CD14-positive monocyte (primary cell): ENCODE measurements around the gene SH2B2. TPM values are rescaled to one million over a fixed set of nuclear protein-coding genes. Genes with fewer than 3 reads are reported as not detected.
"Not testable (repeated sequence)": the region's sequence is repeated elsewhere in the genome, so short reads cannot be mapped to it uniquely, and the experiment has no call there.

Experiments
- DNase-seq, 3 donors: peaks; one replicate each; pipeline ENCODE4 v3.0.0-alpha.2; 2011 to 2022
- H2AFZ ChIP-seq: 2 replicates; pipeline ENCODE4 v1.6.0; 2012; ENCODE audit warnings: mild to moderate bottlenecking, low read depth, low read length, inconsistent platforms; ENCODE audit not compliant: insufficient read depth, poor library complexity, severe bottlenecking
- H3K27ac ChIP-seq, 2 donors: 1 replicate in 1 of 2; 2 replicates in 1 of 2; pipeline ENCODE4 v1.5.1; 2012 to 2013; ENCODE audit warnings: low read length in 2 of 2, control low read depth in 1 of 2, inconsistent platforms in 1 of 2, low read depth in 1 of 2, mild to moderate bottlenecking in 1 of 2
- H3K27me3 ChIP-seq, 2 donors: one replicate each; pipeline versions ENCODE4 v1.6.0 to v1.6.1; 2011 to 2013; ENCODE audit warnings: low read length in 2 of 2; ENCODE audit not compliant: control insufficient read depth in 2 of 2, insufficient read depth in 2 of 2
- H3K36me3 ChIP-seq, 2 donors: replicated peaks in 1 of 2; 1 replicate in 1 of 2; 2 replicates in 1 of 2; pipeline versions ENCODE4 v1.5.1 to v1.6.1; 2012 to 2013; ENCODE audit warnings: low read length in 2 of 2, control low read depth in 1 of 2, inconsistent platforms in 1 of 2, mild to moderate bottlenecking in 1 of 2; ENCODE audit not compliant: insufficient read depth in 2 of 2, control insufficient read depth in 1 of 2
- H3K4me1 ChIP-seq, 2 donors: 1 replicate in 1 of 2; 2 replicates in 1 of 2; pipeline versions ENCODE4 v1.5.1 to v1.6.1; 2012 to 2013; ENCODE audit warnings: low read length in 2 of 2, control low read depth in 1 of 2, inconsistent platforms in 1 of 2, mild to moderate bottlenecking in 1 of 2, moderate library complexity in 1 of 2; ENCODE audit not compliant: insufficient read depth in 2 of 2, control insufficient read depth in 1 of 2
- H3K4me2 ChIP-seq: replicated peaks from 2 replicates; pipeline ENCODE3; 2012; ENCODE audit warnings: low read length, moderate library complexity, mild to moderate bottlenecking; ENCODE audit not compliant: poor library complexity, severe bottlenecking; ENCODE audit errors: extremely low read depth
- H3K4me3 ChIP-seq, 3 experiments: fragments of 200-600 bp in 1 of 3; sonication (generic) in 1 of 3; replicated peaks in 1 of 3; 1 replicate in 2 of 3; 2 replicates in 1 of 3; pipeline ENCODE4 v1.5.1; 2011 to 2013; ENCODE audit warnings: low read length in 3 of 3, mild to moderate bottlenecking in 3 of 3, control low read depth in 2 of 3, low read depth in 2 of 3, inconsistent platforms in 1 of 3, moderate library complexity in 1 of 3
- H3K79me2 ChIP-seq: 2 replicates; pipeline ENCODE4 v1.6.0; 2012; ENCODE audit warnings: mild to moderate bottlenecking, control low read depth, inconsistent platforms, low read length, moderate library complexity; ENCODE audit not compliant: insufficient read depth
- H3K9ac ChIP-seq: 2 replicates; pipeline ENCODE4 v1.6.0; 2017; ENCODE audit warnings: low read length, mild to moderate bottlenecking; ENCODE audit not compliant: insufficient read depth, poor library complexity, severe bottlenecking
- H3K9me3 ChIP-seq, 2 donors: replicated peaks in 1 of 2; 1 replicate in 1 of 2; 2 replicates in 1 of 2; pipeline versions ENCODE4 v1.5.1 to v1.6.1; 2012 to 2013; ENCODE audit warnings: low read length in 2 of 2, control low read depth in 1 of 2; ENCODE audit not compliant: control insufficient read depth in 1 of 2, insufficient read depth in 1 of 2
- H4K20me1 ChIP-seq: 2 replicates; pipeline ENCODE4 v1.6.0; 2012; ENCODE audit warnings: mild to moderate bottlenecking, low read length, control low read depth, moderate library complexity; ENCODE audit not compliant: insufficient read depth
- H3K27ac Mint-ChIP-seq, 7 donors: one replicate each; pipeline ENCODE4 v1.8.0; 2020; ENCODE audit warnings: mild to moderate bottlenecking in 7 of 7, mixed read lengths in 7 of 7, moderate library complexity in 6 of 7, inconsistent platforms in 2 of 7
- H3K27me3 Mint-ChIP-seq, 3 donors: one replicate each; pipeline ENCODE4 v1.8.0; 2021 to 2022; ENCODE audit warnings: low read depth in 3 of 3, mild to moderate bottlenecking in 3 of 3, mixed read lengths in 3 of 3, moderate library complexity in 3 of 3, inconsistent platforms in 1 of 3
- H3K36me3 Mint-ChIP-seq, 2 donors: one replicate each; pipeline ENCODE4 v1.8.0; 2020; ENCODE audit warnings: mixed read lengths in 2 of 2, inconsistent platforms in 1 of 2, mild to moderate bottlenecking in 1 of 2
- H3K4me1 Mint-ChIP-seq: one replicate; pipeline ENCODE4 v1.8.0; 2020; ENCODE audit warnings: mild to moderate bottlenecking, mixed read lengths
- H3K4me3 Mint-ChIP-seq, 2 donors: one replicate each; pipeline ENCODE4 v1.8.0; 2020; ENCODE audit warnings: mild to moderate bottlenecking in 2 of 2, mixed read lengths in 2 of 2, moderate library complexity in 1 of 2
- H3K9me3 Mint-ChIP-seq, 7 donors: one replicate each; pipeline ENCODE4 v1.8.0; 2020 to 2022; ENCODE audit warnings: mixed read lengths in 7 of 7, mild to moderate bottlenecking in 6 of 7, moderate library complexity in 6 of 7, inconsistent platforms in 2 of 7
- WGBS: methylation state at CpG from one replicate; pipeline ENCODE4 v1.1.5; 2013; ENCODE audit warnings: missing lambda C conversion rate; ENCODE audit not compliant: insufficient coverage; 5-methylcytosine and 5-hydroxymethylcytosine counted together
- intact Hi-C, 2 donors: fragments of 100-400 bp; cut with micrococcal nuclease; formaldehyde crosslinking; loops; one replicate each; pipeline versions ENCODE4 v1.15.0 to v1.15.1; 2023
- polyA plus RNA-seq, 3 donors: library from polyadenylated mRNA; depleted of rRNA in 1 of 3; unstranded in 2 of 3; stranded (reverse) in 1 of 3; fragments of 300-500 nt in 2 of 3; fragments of >200 nt in 1 of 3; fragmentation: Illumina TruSeq in 2 of 3; gene quantifications; 1 replicate in 2 of 3; 2 replicates in 1 of 3; pipeline ENCODE4 v1.2.3, GENCODE V29; 2012 to 2021

SH2B2 gene
- polyA plus RNA-seq, 3 donors: 3.8 to 26.3 (median 4.7) TPM

DNA sequence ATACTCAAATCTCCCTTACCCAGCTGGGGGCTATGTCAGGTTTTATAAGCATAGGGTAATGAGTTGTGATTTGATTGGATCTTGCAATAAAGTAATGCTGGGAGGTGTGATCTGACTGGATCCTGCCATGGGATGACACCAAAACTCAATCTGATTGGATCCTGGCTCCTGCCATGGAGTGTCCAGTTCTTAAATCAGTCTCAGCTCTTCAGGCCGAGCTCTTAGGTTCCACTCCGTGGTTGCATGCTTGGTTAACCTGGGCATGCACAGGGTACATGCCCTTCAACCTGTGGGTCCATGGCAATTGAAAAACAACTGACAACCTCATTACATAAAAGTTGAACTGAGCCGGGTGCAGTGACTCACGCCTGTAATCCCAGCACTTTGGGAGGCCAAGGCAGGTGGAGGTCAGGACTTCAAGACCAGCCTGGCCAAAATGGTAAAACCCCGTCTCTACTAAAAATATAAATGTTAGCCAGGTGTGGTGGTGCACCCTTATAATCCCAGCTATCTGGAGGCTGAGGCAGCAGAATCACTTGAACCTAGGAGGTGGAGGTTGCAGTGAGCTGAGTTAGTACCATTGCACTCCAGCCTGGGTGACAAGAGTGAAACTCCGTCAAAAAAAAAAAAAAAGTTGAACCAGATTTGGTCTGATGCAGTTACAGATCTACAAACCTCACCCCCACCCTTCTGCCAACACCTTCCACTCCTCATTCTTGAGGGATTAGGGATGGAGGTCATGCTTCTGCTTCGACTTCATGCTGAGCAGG lies 54.1 kb downstream of the SH2B2 start:
- H3K27ac Mint-ChIP-seq, H3K4me1 Mint-ChIP-seq, DNase-seq, H2AFZ ChIP-seq, intact Hi-C loops, H4K20me1 ChIP-seq, H3K27me3 Mint-ChIP-seq, H3K9me3 ChIP-seq, H3K4me2 ChIP-seq, H3K27ac ChIP-seq, H3K9ac ChIP-seq, H3K4me1 ChIP-seq, H3K27me3 ChIP-seq, H3K9me3 Mint-ChIP-seq, H3K79me2 ChIP-seq, H3K36me3 ChIP-seq, H3K4me3 ChIP-seq, H3K36me3 Mint-ChIP-seq, H3K4me3 Mint-ChIP-seq: not testable (repeated sequence)
- no CpG with 5 or more reads among the region's 7 CpGs for WGBS

DNA sequence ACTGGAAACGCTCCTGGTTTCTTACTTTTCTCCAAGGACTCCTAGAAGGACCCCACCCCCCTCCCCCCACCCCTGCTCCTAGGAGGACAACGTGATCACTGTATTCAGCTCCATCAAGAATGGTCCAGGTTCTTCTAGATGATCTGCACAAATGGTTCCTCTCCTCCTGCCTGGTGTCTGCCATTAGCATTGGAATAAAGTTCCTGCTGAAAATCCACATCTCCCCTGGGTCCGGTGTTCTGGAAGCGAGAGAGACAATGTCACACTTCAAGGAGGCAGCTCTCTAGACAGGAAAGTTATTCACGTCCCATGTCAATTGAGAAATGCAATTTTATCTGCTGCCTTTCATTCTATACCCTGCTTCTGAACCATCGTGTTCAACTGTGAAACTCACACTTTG lies 60.3 kb downstream of the SH2B2 start:
- H4K20me1 ChIP-seq, H3K27ac ChIP-seq, H3K27ac Mint-ChIP-seq, H3K27me3 Mint-ChIP-seq, H3K79me2 ChIP-seq, H3K4me3 ChIP-seq, H2AFZ ChIP-seq, intact Hi-C loops, H3K9ac ChIP-seq, H3K4me1 Mint-ChIP-seq, H3K36me3 ChIP-seq, H3K9me3 ChIP-seq, H3K4me3 Mint-ChIP-seq, H3K4me2 ChIP-seq, H3K36me3 Mint-ChIP-seq, DNase-seq, H3K4me1 ChIP-seq, H3K27me3 ChIP-seq, H3K9me3 Mint-ChIP-seq: not testable (repeated sequence)
- no CpG with 5 or more reads among the region's 6 CpGs for WGBS

DNA sequence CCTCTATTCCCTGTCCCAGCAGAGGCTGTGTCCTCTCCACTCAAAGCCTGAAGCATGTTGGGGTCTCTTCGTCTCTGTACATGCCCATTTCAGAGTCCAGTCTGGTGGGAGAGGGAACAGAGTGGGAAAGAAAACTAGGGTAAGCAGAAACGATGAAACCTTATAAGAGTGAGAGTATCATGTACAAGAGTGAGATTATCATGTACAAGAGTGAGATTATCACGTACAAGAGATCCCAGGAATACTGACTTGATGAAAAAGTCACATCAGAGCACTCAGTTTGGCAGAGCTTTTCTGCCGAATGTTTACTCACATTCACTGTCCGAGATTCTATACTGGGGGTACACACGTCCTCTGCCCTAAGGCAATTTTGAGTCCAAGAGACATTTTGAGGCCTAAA lies 69.7 kb downstream of the SH2B2 start, which contains the start of gene SPDYE6:
Gene SPDYE6, minus strand, starts transcription at position 101 of the 400 bp plus-strand sequence. CDS start 421 bp downstream, outside the sequence.
- WGBS: no CpG with 5 or more reads among the region's 6 CpGs

More for the DNA sequence above, 69.7 kb downstream of the SH2B2 start, which contains the start of gene SPDYE6:
- H3K9me3 ChIP-seq, H3K4me3 Mint-ChIP-seq, H3K9me3 Mint-ChIP-seq, H3K36me3 ChIP-seq, intact Hi-C loops, H3K27me3 Mint-ChIP-seq, H3K27me3 ChIP-seq, H2AFZ ChIP-seq, H3K4me3 ChIP-seq, H3K27ac Mint-ChIP-seq, H3K4me1 Mint-ChIP-seq, H3K27ac ChIP-seq, H3K36me3 Mint-ChIP-seq, H3K79me2 ChIP-seq, H3K9ac ChIP-seq, H3K4me2 ChIP-seq, H3K4me1 ChIP-seq, DNase-seq, H4K20me1 ChIP-seq: not testable (repeated sequence)
